ENCODE results near the gene ARHGEF39.

ARHGEF39 gene
- 0.46 to 6.3 (median 2.5) reads per million in 18 experiments for total RNA-seq

- DNase-seq: peak; percentile 75 to 86
Measured at GRCh38 chr9:35664531-35665470, at the start of gene ARHGEF39. TSS of gene ARHGEF39 (minus strand) at chr9:35665195. CDS start at chr9:35665169, 26 bp downstream.

- no peak for DNase-seq
Measured at GRCh38 chr9:35714123-35714522, 49.1 kb upstream of the ARHGEF39 start.

GRCh38 chr9:35713578-35713977, 48.6 kb upstream of the ARHGEF39 start:
- DNase-seq: no peak

GRCh38 chr9:35712762-35713400, 47.9 kb upstream of the ARHGEF39 start:
- DNase-seq: no peak

- no peak for DNase-seq
Measured at GRCh38 chr9:35711501-35712428, 46.8 kb upstream of the ARHGEF39 start.

GRCh38 chr9:35710818-35711500, 46.0 kb upstream of the ARHGEF39 start:
- DNase-seq: no peak

GRCh38 chr9:35708146-35708545, 43.2 kb upstream of the ARHGEF39 start:
- no peak for DNase-seq

GRCh38 chr9:35706951-35707350, 42.0 kb upstream of the ARHGEF39 start:
- DNase-seq: no peak

GRCh38 chr9:35705836-35706430, 40.9 kb upstream of the ARHGEF39 start:
- no peak for DNase-seq

GRCh38 chr9:35705372-35705771, 40.4 kb upstream of the ARHGEF39 start:
- peak in 1 of 2 donors; percentile 14 for DNase-seq

- DNase-seq: no peak
Measured at GRCh38 chr9:35703906-35704672, 39.1 kb upstream of the ARHGEF39 start.

- peak; percentile 60 to 64 for DNase-seq
Measured at GRCh38 chr9:35702696-35703095, 37.7 kb upstream of the ARHGEF39 start.

- DNase-seq: no peak
Measured at GRCh38 chr9:35700942-35701341, 35.9 kb upstream of the ARHGEF39 start.

GRCh38 chr9:35700031-35700430, 35.0 kb upstream of the ARHGEF39 start:
- no peak for DNase-seq

GRCh38 chr9:35698231-35698630, 33.2 kb upstream of the ARHGEF39 start:
- no peak for DNase-seq

- no peak for DNase-seq
Measured at GRCh38 chr9:35697486-35697885, 32.5 kb upstream of the ARHGEF39 start.

GRCh38 chr9:35696520-35697215, 31.7 kb upstream of the ARHGEF39 start:
- peak; percentile 27 to 48 for DNase-seq

- DNase-seq: no peak
Measured at GRCh38 chr9:35695943-35696401, 31.0 kb upstream of the ARHGEF39 start.

- DNase-seq: no peak
Measured at GRCh38 chr9:35691757-35692301, 26.8 kb upstream of the ARHGEF39 start.

- DNase-seq: peak; percentile 46 to 60
Measured at GRCh38 chr9:35691334-35691650, 26.3 kb upstream of the ARHGEF39 start.

All from inflammatory macrophage (primary cell).